ENCODE data around the gene EMSY.

EMSY gene

GRCh38 chr11:76552987-76553386 is 108.2 kb downstream of the EMSY start:
- in situ Hi-C loops (cut with HindIII; ENCODE audit: low sequenced_read_pairs) = no loop called here
- no peak for DNase-seq (ENCODE audit: low read depth, low spot score)
- TF ChIP-seq, protein P1, sequence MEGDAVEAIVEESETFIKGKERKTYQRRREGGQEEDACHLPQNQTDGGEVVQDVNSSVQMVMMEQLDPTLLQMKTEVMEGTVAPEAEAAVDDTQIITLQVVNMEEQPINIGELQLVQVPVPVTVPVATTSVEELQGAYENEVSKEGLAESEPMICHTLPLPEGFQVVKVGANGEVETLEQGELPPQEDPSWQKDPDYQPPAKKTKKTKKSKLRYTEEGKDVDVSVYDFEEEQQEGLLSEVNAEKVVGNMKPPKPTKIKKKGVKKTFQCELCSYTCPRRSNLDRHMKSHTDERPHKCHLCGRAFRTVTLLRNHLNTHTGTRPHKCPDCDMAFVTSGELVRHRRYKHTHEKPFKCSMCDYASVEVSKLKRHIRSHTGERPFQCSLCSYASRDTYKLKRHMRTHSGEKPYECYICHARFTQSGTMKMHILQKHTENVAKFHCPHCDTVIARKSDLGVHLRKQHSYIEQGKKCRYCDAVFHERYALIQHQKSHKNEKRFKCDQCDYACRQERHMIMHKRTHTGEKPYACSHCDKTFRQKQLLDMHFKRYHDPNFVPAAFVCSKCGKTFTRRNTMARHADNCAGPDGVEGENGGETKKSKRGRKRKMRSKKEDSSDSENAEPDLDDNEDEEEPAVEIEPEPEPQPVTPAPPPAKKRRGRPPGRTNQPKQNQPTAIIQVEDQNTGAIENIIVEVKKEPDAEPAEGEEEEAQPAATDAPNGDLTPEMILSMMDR (IDR thresholded peaks at IDR 0.05; ENCODE audit: low read depth, low read length) = no peak
- no peak overlapping the region for H3K4me3 ChIP-seq (ENCODE audit: low read depth, low read length)

DNA sequence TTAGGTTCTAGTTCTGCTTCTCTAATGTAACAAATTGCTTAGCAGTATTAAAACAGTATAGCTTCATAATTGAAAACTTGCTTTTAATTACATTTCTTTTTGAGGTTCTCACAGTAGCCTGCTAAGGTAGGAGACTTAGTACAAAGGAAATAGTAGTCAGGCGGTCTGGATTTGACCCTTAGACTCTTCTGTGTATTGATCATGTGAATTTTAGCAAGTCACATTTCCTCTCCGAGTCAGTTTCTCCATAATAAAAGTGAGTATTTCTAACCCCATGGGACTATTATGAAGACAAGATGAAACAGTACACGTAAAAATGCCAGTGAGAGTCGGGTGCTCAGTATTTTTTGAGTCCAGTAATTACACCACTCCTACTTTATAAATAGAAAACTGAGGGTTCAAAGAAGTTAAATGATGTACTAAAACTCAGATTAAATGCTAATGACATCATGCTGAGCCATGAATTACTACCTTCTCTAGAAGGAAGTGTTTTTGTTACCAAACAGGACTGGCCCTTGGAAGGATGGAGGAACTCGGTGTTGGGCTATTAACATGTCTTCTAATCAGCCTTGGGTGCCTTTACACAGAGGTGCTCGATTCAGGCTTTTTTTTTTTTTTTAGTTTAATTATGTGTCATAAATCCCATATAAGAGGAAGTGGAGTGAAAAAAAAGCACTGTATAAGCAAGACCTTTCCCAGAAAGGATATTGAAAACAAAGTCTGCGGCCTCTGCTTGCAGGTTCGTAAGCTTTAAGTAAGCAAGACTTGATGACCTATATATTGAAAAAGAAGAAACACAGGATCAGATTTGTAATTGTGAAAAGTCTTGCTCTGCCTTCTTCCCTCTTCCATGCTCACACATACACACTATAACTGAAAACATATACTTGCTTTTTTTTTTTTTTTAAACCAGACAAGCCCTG is 109.0 kb downstream of the EMSY start:
- TF ChIP-seq, protein P1 (IDR thresholded peaks at IDR 0.05; ENCODE audit: low read depth, low read length) = no peak
- in situ Hi-C loops (cut with HindIII; ENCODE audit: low sequenced_read_pairs) = no loop called here
- H3K4me3 ChIP-seq (ENCODE audit: low read depth, low read length) = no peak overlapping the region
- DNase-seq (ENCODE audit: low read depth, low spot score) = no peak

DNA sequence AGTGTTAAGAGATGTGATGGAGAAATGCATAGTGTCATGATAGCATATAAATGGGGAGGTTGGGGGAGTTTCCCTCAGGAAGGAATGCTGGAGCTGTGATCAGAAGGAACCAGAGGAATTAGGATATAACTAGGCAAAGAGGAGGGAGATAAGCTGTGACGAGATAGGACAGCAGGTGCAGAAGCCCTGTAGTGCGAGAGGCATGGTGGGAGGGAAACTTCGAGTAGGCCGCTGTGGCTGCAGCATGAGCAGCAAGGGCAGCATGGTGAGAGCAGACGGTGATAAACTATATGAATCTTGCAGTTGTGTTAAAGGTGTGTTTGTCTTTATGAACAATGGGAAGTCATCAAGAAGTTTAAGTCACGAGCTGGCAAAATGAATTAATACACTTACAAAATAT is 109.9 kb downstream of the EMSY start:
- no peak for DNase-seq (ENCODE audit: low read depth, low spot score)
- TF ChIP-seq, protein P1 (IDR thresholded peaks at IDR 0.05; ENCODE audit: low read depth, low read length) = no peak
- no peak overlapping the region for H3K4me3 ChIP-seq (ENCODE audit: low read depth, low read length)
- in situ Hi-C loops (cut with HindIII; ENCODE audit: low sequenced_read_pairs) = no loop called here

DNA sequence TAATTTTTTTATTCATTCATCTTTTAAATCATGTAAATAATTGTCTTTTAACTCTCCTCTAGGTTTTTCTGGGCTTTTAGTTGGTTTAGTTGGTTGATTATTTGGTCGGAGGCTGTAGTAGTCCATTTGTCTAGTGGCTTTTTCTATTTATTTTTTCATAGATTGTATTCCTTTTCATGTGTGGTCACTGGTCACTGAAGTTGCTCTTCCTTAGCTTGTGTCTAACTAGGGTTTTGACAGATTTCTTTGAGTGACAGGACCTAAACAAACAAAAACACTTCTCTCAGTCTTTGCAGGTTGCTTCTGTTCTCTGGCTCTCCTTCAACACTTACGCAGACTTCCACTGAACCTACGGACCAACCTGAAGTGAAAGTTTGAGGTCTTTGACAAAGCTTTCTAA is 112.6 kb downstream of the EMSY start:
- TF ChIP-seq, protein P1 (IDR thresholded peaks at IDR 0.05; ENCODE audit: low read depth, low read length) = no peak
- H3K4me3 ChIP-seq (ENCODE audit: low read depth, low read length) = no peak overlapping the region
- in situ Hi-C loops (cut with HindIII; ENCODE audit: low sequenced_read_pairs) = no loop called here
- DNase-seq (ENCODE audit: low read depth, low spot score) = no peak

- no peak overlapping the region for H3K4me3 ChIP-seq (ENCODE audit: low read depth, low read length)
- in situ Hi-C loops (cut with HindIII; ENCODE audit: low sequenced_read_pairs) = no loop called here
- TF ChIP-seq, protein P1 (IDR thresholded peaks at IDR 0.05; ENCODE audit: low read depth, low read length) = no peak
- no peak for DNase-seq (ENCODE audit: low read depth, low spot score)
Measured at GRCh38 chr11:76558473-76558872, 113.7 kb downstream of the EMSY start.

- TF ChIP-seq, protein P1 (IDR thresholded peaks at IDR 0.05; ENCODE audit: low read depth, low read length) = no peak
- no peak for DNase-seq (ENCODE audit: low read depth, low spot score)
- no peak overlapping the region for H3K4me3 ChIP-seq (ENCODE audit: low read depth, low read length)
- in situ Hi-C loops (cut with HindIII; ENCODE audit: low sequenced_read_pairs) = no loop called here
Measured at GRCh38 chr11:76558891-76559290, 114.1 kb downstream of the EMSY start.
